Astrocyte (in vitro differentiated cells and primary cell): ENCODE measurements around the gene SNX15. TPM values are rescaled to one million over a fixed set of nuclear protein-coding genes. Genes with fewer than 3 reads are reported as not detected.
A peak's percentile ranks its signal among the peaks of the same experiment; 100 is the strongest.

ENCODE experiments used
- DNase-seq: peaks from one replicate; pipeline ENCODE4 v3.0.0-alpha.2; 2010; ENCODE audit warnings: low read depth
- FAIRE-seq: peaks from 2 replicates; lab custom pipeline; 2011; peaks lifted over from hg19 to GRCh38; lab: Jason Lieb, UNC
- H2AFZ ChIP-seq: 2 replicates; pipeline ENCODE4 v1.6.0; 2012; ENCODE audit warnings: low read depth, low read length, inconsistent platforms
- H3K27ac ChIP-seq: 2 replicates; pipeline ENCODE4 v1.5.1; 2011; ENCODE audit warnings: low read depth, low read length, inconsistent platforms
- H3K27me3 ChIP-seq: 2 replicates; pipeline ENCODE4 v1.6.0; 2011; ENCODE audit warnings: low read length, inconsistent platforms; ENCODE audit not compliant: insufficient read depth
- H3K36me3 ChIP-seq: 2 replicates; pipeline ENCODE4 v1.5.1; 2011; ENCODE audit warnings: low read length, inconsistent platforms; ENCODE audit not compliant: insufficient read depth
- H3K4me1 ChIP-seq: 2 replicates; pipeline ENCODE4 v1.5.1; 2011; ENCODE audit warnings: low read length, inconsistent platforms; ENCODE audit not compliant: insufficient read depth
- H3K4me2 ChIP-seq: 2 replicates; pipeline ENCODE4 v1.6.0; 2012; ENCODE audit warnings: low read length, inconsistent platforms
- H3K4me3 ChIP-seq: 2 replicates; pipeline ENCODE4 v1.5.1; 2011; ENCODE audit warnings: low read depth, mild to moderate bottlenecking, low read length, inconsistent platforms; ENCODE audit not compliant: insufficient read depth
- H3K79me2 ChIP-seq: 2 replicates; pipeline ENCODE4 v1.6.0; 2012; ENCODE audit warnings: mild to moderate bottlenecking, low read length, inconsistent platforms; ENCODE audit not compliant: insufficient read depth
- H3K9ac ChIP-seq: 2 replicates; pipeline ENCODE4 v1.6.0; 2012; ENCODE audit warnings: mild to moderate bottlenecking, low read length, inconsistent platforms
- H3K9me3 ChIP-seq: 2 replicates; pipeline ENCODE4 v1.5.1; 2012; ENCODE audit warnings: low read depth, mild to moderate bottlenecking, low read length, inconsistent platforms; ENCODE audit not compliant: insufficient read depth
- H4K20me1 ChIP-seq: 2 replicates; pipeline ENCODE4 v1.6.0; 2012; ENCODE audit warnings: low read length, inconsistent platforms; ENCODE audit not compliant: insufficient read depth
- H3K27ac Mint-ChIP-seq: one replicate; pipeline ENCODE4 v1.8.0; 2021; ENCODE audit warnings: mild to moderate bottlenecking, mixed read lengths; ENCODE audit not compliant: unreplicated experiment
- H3K27me3 Mint-ChIP-seq: one replicate; pipeline ENCODE4 v1.8.0; 2021; ENCODE audit warnings: low read depth, mixed read lengths; ENCODE audit not compliant: unreplicated experiment
- H3K36me3 Mint-ChIP-seq: one replicate; pipeline ENCODE4 v1.8.0; 2021; ENCODE audit warnings: low read depth, mixed read lengths; ENCODE audit not compliant: unreplicated experiment
- H3K4me1 Mint-ChIP-seq: one replicate; pipeline ENCODE4 v1.8.0; 2021; ENCODE audit warnings: low read depth, mixed read lengths; ENCODE audit not compliant: unreplicated experiment
- H3K4me3 Mint-ChIP-seq: one replicate; pipeline ENCODE4 v1.8.0; 2021; ENCODE audit warnings: mild to moderate bottlenecking, moderate library complexity, mixed read lengths; ENCODE audit not compliant: unreplicated experiment
- H3K9me3 Mint-ChIP-seq: one replicate; pipeline ENCODE4 v1.8.0; 2021; ENCODE audit warnings: mild to moderate bottlenecking, mixed read lengths; ENCODE audit not compliant: unreplicated experiment
- CTCF ChIP-seq: IDR thresholded peaks from 2 replicates; pipeline ENCODE4 v1.5.1; 2011; ENCODE audit warnings: low read depth, mild to moderate bottlenecking, inconsistent platforms, low read length, moderate library complexity; ENCODE audit not compliant: insufficient read depth
- EZH2 ChIP-seq: IDR thresholded peaks from 2 replicates; pipeline ENCODE4 v1.6.1; 2012; ENCODE audit warnings: mild to moderate bottlenecking, low read length, inconsistent platforms; ENCODE audit not compliant: insufficient read depth
- total RNA-seq: library from RNA; stranded (reverse); gene quantifications from 2 replicates; pipeline ENCODE4 v1.2.1, GENCODE V29; 2021

The SNX15 gene
- total RNA-seq, 1 donor from 2014 or later, result 18.5 TPM

- Histone ChIP-seq H3K4me2 (no peak overlapping the region), H3K9ac (no peak overlapping the region), H3K79me2 (no peaks in the 10 kb centered on the region), H3K27me3 (no peaks in the 10 kb centered on the region), H2AFZ (no peak overlapping the region), H4K20me1 (no peaks in the 10 kb centered on the region), H3K36me3 (no peaks in the 10 kb centered on the region), H3K4me3 (no peak overlapping the region), H3K4me1 (peaks cover 7% of the 10 kb centered on the region), H3K9me3 (no peaks in the 10 kb centered on the region), H3K27ac (no peak overlapping the region)
- H3K4me1 Mint-ChIP-seq, result peaks cover 9% of the 10 kb centered on the region
- H3K27ac Mint-ChIP-seq, result peak overlapping the region; percentile 47
- TF ChIP-seq EZH2 (no peak), CTCF (no peak)
- H3K4me3 Mint-ChIP-seq, result no peak overlapping the region
- FAIRE-seq (no peak), DNase-seq (no peak)
- H3K9me3 Mint-ChIP-seq, result peaks cover 5% of the 10 kb centered on the region
- peaks cover 12% of the 10 kb centered on the region for H3K27me3 Mint-ChIP-seq
- H3K36me3 Mint-ChIP-seq, result no peaks in the 10 kb centered on the region
Observed at GRCh38 chr11:64998690-64999431, 28.4 kb upstream of the SNX15 start.

GRCh38 chr11:64999478-64999877, 27.8 kb upstream of the SNX15 start:
- Mint-ChIP-seq H3K27ac (no peak overlapping the region), H3K36me3 (no peaks in the 10 kb centered on the region), H3K27me3 (peaks cover 9% of the 10 kb centered on the region), H3K4me3 (no peak overlapping the region), H3K9me3 (peaks cover 5% of the 10 kb centered on the region), H3K4me1 (peaks cover 9% of the 10 kb centered on the region)
- TF ChIP-seq EZH2 (no peak), CTCF (no peak)
- Histone ChIP-seq H4K20me1 (no peaks in the 10 kb centered on the region), H3K4me2 (no peak overlapping the region), H3K4me1 (peaks cover 7% of the 10 kb centered on the region), H3K4me3 (no peak overlapping the region), H3K79me2 (no peaks in the 10 kb centered on the region), H2AFZ (no peak overlapping the region), H3K9me3 (no peaks in the 10 kb centered on the region), H3K27me3 (no peaks in the 10 kb centered on the region), H3K9ac (no peak overlapping the region), H3K36me3 (no peaks in the 10 kb centered on the region), H3K27ac (no peak overlapping the region)
- no peak for DNase-seq
- FAIRE-seq, result no peak

- Histone ChIP-seq H4K20me1 (no peaks in the 10 kb centered on the region), H3K4me3 (no peak overlapping the region), H3K27me3 (no peaks in the 10 kb centered on the region), H3K4me1 (peaks cover 12% of the 10 kb centered on the region), H2AFZ (no peak overlapping the region), H3K9ac (no peak overlapping the region), H3K79me2 (no peaks in the 10 kb centered on the region), H3K4me2 (no peak overlapping the region), H3K9me3 (no peaks in the 10 kb centered on the region), H3K27ac (no peak overlapping the region), H3K36me3 (no peaks in the 10 kb centered on the region)
- Mint-ChIP-seq H3K4me1 (peaks cover 13% of the 10 kb centered on the region), H3K9me3 (peaks cover 5% of the 10 kb centered on the region), H3K27me3 (peaks cover 16% of the 10 kb centered on the region), H3K4me3 (no peak overlapping the region), H3K27ac (no peak overlapping the region), H3K36me3 (no peaks in the 10 kb centered on the region)
- no peak for DNase-seq
- FAIRE-seq, result no peak
- TF ChIP-seq EZH2 (no peak), CTCF (no peak)
Observed at GRCh38 chr11:65002706-65003105, 24.5 kb upstream of the SNX15 start.
